ENCODE results near the gene ARVCF.

DNA sequence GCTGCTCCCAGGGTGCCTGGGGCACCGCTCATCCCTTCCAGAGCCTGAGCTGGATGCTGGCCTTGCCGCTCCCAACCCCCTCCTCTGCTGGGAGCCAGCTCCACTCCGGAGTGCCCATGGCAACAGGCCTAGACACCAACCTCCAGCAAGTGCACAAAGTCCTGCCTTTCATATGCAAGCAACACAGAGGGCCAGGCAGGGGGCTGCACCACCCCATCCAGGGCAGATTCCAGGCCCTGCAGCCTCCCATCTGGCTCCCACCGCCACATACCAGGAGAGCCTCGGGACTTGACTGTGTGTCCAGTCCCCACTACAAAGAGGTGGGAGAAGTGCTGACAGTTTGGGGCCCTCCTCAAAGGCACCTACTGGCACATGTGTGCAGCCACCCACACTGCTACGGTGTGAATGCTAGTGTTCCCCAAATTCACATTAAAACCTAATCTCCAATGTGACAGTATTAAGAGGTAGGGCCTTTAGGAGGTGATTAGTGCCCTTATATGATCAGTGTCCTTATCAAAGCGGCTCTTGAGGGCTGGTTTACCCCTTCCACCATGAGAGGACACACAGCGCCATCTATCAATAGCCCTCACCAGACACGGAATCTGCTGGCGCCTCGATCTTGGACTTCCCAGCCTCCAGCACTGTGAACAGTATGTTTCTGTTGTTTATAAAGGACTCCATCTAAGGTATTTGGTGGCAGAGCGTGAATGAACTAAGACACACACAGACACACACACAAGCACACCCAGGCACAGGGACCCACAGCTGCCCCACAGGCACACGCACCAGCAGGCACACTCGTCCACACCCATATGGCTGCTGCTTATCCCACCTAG, 16.2 kb downstream of the ARVCF start:
- TF ChIP-seq POLR2A (IDR thresholded peaks at IDR 0.05): no peak
- TF ChIP-seq, protein P1, sequence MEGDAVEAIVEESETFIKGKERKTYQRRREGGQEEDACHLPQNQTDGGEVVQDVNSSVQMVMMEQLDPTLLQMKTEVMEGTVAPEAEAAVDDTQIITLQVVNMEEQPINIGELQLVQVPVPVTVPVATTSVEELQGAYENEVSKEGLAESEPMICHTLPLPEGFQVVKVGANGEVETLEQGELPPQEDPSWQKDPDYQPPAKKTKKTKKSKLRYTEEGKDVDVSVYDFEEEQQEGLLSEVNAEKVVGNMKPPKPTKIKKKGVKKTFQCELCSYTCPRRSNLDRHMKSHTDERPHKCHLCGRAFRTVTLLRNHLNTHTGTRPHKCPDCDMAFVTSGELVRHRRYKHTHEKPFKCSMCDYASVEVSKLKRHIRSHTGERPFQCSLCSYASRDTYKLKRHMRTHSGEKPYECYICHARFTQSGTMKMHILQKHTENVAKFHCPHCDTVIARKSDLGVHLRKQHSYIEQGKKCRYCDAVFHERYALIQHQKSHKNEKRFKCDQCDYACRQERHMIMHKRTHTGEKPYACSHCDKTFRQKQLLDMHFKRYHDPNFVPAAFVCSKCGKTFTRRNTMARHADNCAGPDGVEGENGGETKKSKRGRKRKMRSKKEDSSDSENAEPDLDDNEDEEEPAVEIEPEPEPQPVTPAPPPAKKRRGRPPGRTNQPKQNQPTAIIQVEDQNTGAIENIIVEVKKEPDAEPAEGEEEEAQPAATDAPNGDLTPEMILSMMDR (IDR thresholded peaks at IDR 0.05): no peak
